Urinary bladder (tissue), 4 donors: Measurements from ENCODE around the gene NAA30. TPM values are rescaled to one million over a fixed set of nuclear protein-coding genes. Genes with fewer than 3 reads are reported as not detected.
A peak's percentile ranks its signal among the peaks of the same experiment; 100 is the strongest.
"Not testable (repeated sequence)": the region's sequence is repeated elsewhere in the genome, so short reads cannot be mapped to it uniquely, and the experiment has no call there.

Experiments
- DNase-seq: peaks from one replicate; pipeline ENCODE4 v3.0.0-alpha.2; 2015; ENCODE audit errors: extremely low spot score
- H3K27ac ChIP-seq: one replicate; pipeline ENCODE4 v1.5.1; 2013; ENCODE audit warnings: low read depth, mild to moderate bottlenecking, moderate library complexity
- H3K36me3 ChIP-seq: one replicate; pipeline ENCODE4 v1.6.1; 2013; ENCODE audit warnings: mild to moderate bottlenecking, moderate library complexity; ENCODE audit not compliant: insufficient read depth
- H3K4me1 ChIP-seq: one replicate; pipeline ENCODE4 v1.6.1; 2013; ENCODE audit warnings: mild to moderate bottlenecking, moderate library complexity; ENCODE audit not compliant: insufficient read depth
- H3K4me3 ChIP-seq: one replicate; pipeline ENCODE4 v1.5.1; 2013; ENCODE audit warnings: low read depth, low read length
- WGBS: extraction: QIAGEN DNeasy Blood & Tissue Kit; methylation state at CpG from one replicate; pipeline ENCODE4 v1.1.7; 2013; 5-methylcytosine and 5-hydroxymethylcytosine counted together
- polyA plus RNA-seq: library from polyadenylated mRNA; stranded (reverse); fragments of 200-250 nt; gene quantifications from one replicate; pipeline ENCODE4 v1.2.3, GENCODE V29; 2013
- total RNA-seq: library from RNA; depleted of rRNA; stranded (reverse); fragments of >200 nt; gene quantifications from one replicate; pipeline ENCODE4 v1.2.3, GENCODE V29; 2014
- donor health status: healthy with polysubstance abuse.
- donor health status: healthy.

The NAA30 gene
- 40.9 TPM for total RNA-seq
- 10.3 TPM for polyA plus RNA-seq

DNA sequence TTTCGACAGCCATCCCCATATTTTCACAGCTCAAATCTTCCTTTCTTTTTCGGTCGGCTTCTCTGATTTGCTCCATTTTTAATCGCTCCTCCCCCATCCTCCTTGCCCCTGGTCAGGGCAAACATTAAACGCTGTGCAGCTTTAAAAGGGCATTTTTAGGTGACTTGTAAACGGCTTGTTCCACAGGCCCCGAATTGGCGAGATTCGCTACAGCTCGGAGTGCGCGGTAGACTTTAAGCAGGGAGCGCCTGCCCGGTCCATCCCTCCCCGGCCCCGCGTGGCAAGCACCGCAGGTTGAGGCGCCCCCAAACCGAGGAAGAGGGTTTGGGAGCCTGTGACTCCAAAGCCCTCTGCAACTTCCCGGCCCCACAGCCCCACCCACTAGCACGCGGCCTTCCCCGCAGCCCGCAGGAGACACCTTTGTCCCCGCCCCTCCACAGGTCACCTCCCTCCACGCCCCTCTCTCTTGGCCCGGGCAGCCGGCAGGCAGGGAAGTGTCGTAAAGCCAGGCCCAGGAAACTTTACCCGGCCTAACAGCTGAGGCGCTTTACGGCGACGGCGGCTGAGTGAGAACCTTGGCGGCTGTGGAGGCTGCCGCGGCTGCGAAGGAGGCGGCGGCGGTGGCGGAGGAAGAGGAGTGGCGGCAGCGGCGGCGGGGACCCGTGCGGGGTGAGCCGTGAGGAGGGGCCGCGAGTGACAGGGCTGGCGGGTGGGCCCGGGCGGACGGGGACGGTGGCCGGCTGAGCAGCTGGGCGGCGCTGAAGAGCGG, at the start of gene NAA30:
Gene NAA30 (plus strand): TSS at position 550 of the 769 bp plus-strand sequence. CDS start 372 bp downstream, outside the sequence.
- under 1% methylated on average over 62 of the region's 62 CpGs for WGBS
- H3K36me3 ChIP-seq = no peaks in the 10 kb centered on the region
- DNase-seq = peak; percentile 86
- peak within 1 kb of the TSS; percentile 70 for H3K27ac ChIP-seq
- peak within 1 kb of the TSS; percentile 96 for H3K4me3 ChIP-seq
- H3K4me1 ChIP-seq = no peaks in the 10 kb centered on the region

DNA sequence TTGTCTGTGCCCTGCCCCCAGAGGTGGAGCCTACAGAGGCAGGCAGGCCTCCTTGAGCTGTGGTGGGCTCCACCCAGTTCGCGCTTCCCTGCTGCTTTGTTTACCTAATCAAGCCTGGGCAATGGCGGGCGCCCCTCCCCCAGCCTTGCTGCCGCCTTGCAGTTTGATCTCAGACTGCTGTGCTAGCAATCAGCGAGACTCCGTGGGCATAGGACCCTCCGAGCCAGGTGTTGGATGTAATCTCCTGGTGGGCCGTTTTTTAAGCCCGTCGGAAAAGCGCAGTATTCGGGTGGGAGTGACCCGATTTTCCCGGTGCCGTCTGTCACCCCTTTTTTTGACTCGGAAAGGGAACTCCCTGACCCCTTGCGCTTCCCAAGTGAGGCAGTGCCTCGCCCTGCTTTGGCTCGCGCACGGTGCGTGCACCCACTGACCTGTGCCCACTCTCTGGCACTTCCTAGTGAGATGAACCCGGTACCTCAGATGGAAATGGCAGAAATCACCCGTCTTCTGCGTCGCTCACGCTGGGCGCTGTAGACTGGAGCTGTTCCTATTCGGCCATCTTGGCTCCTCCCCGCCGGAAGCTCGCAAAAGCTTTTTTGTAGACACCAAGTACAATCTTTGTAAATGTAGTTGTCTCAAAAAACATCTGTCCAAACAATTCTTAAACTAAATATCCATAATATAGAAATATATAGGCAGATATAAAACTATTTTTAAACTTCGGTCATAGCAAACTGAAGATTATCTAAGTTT, 46.7 kb upstream of the NAA30 start:
- H3K27ac ChIP-seq, DNase-seq, H3K36me3 ChIP-seq, H3K4me1 ChIP-seq, H3K4me3 ChIP-seq: not testable (repeated sequence)
- 72% methylated on average over 33 of the region's 34 CpGs for WGBS

DNA sequence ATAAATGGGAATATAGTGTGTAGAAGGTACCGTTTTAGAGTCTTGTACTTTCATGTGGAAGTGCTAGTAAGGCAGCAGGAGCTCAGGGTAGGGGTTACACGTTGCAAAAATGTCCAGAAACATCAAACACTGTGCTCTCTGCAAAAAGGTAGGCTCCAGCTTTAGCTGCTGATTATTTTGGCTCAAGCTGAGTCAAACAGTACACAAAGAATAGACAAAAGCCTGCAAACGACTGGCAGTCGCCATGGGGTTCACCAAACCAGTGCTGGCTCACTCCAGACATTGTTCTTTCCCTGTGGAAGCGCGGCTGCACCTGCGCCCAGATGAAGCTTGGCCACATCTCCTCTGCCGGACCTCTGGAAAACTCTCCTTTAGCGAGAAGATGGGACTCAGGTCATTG, 45.3 kb upstream of the NAA30 start:
- DNase-seq = no peak
- Histone ChIP-seq H3K4me1 (no peaks in the 10 kb centered on the region), H3K4me3 (no peak overlapping the region), H3K36me3 (no peaks in the 10 kb centered on the region), H3K27ac (no peak overlapping the region)
- 80% methylated on average over 9 of the region's 9 CpGs for WGBS

DNA sequence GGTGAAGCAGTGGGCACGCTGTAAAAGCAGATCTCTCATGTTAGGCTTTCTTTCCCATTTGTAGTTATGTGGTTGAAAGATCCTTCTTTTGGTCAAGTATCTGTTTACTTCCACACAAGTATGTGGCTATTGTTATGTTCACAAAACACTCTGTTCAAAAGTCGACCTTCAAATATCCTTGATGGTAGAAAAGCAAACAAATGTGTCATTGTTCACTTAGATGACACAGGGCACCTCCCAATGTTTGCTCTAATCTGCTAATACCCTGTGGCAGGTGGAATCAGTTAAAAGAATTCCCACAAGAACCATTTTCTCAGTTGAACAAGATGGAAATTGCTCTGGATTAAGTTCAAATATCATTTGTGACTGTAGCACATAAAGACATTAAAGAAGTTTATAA, 43.6 kb upstream of the NAA30 start:
- 55% methylated on average over 2 of the region's 2 CpGs for WGBS
- no peaks in the 10 kb centered on the region for H3K36me3 ChIP-seq
- DNase-seq = no peak
- H3K4me1 ChIP-seq = no peaks in the 10 kb centered on the region
- H3K4me3 ChIP-seq = no peak overlapping the region
- no peak overlapping the region for H3K27ac ChIP-seq

DNA sequence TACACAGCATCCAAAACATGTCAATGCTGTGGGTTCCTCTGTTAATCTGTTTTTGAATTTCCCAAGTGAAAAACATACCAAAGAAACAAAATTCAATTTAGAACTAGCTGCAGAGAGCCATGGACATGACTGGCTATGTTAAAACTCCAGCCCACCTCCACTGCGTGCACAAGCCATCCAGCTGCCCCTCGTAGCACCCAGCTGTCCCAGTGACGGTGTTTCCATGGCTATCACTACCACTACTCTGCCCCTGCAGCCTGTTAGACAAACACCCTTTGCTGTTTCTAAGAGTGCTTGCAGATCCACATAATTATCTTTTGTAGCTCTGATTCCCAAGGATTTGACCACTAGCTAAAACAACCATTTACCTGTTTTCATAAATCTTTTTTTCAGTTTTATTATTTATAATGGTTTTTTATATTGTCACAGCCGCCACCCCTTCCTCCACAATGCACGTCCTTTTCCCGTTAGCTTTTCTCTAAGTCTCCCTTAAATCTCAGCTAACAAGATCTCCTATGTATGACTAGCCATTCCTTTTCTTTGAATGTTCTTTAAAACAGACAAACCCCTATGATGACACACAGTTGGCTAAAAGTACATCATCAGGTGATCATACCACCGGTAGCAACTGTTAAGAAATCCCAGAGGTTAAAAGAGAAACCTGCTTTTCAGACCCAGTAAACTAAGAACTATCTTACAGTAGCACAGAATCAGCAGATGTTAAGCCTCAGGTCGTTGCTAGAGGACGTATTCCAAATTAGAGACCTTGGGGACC, 37.8 kb upstream of the NAA30 start:
- no peak for DNase-seq
- Histone ChIP-seq H3K27ac (no peak overlapping the region), H3K4me3 (no peak overlapping the region), H3K36me3 (no peaks in the 10 kb centered on the region), H3K4me1 (no peaks in the 10 kb centered on the region)
- 49% methylated on average over 9 of the region's 9 CpGs for whole genome bisulfite sequencing

DNA sequence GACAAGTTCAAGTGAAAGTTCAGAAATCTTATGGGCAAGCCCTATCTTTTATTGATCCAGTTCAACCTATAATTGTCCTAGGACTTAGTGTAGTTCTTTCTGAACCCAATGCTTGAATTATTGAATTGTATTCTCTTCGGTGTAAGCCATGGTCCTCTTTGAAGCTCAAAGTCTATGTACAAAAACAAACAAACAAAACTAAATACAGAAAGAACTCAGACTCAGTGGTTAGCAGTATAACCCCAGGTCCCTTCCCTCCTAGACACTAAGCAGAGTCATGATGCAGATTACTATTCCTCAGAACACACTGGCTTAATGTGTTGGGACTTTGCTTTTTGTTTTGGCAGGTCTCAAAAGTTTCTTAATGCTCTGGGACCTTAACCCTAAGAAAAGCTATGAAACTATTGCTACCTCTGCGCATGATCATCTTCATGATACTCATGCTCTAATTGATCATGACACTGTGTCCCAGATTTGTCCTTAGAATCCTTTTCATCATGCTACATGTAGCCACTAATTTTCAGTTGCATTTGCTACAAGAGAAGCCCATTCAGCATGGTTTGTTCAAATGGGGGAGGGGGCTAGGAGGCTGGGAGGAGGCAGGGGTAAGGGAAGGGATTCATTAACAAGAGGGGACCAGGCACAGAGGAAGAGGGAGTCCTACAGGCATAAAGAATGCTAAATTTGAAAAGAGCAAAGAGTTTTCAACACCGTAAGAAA, 35.1 kb upstream of the NAA30 start:
- Histone ChIP-seq H3K4me1 (no peaks in the 10 kb centered on the region), H3K4me3 (no peak overlapping the region), H3K36me3 (no peaks in the 10 kb centered on the region), H3K27ac (no peak overlapping the region)
- no peak for DNase-seq
- WGBS = 64% methylated on average over 3 of the region's 3 CpGs

DNA sequence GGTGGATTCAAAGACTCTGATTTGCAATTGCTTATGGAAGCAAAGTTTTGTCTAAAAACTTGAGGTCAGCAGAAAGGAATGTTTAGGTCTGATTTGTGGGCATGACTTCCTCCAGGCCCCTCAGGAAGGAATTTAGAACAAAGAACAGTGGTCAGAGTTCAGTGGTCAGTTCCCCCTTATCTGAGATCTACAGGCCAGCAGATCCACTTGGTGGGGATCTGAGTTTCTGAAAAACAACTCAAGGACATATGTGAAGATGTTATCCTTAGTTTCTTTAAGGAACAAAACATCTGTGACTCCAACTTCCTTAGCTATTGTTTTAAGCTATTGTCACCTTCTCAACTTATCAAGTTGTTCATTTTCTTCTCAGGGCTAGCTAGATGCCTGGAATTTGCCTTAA, 28.0 kb upstream of the NAA30 start:
- Histone ChIP-seq H3K4me3 (no peak overlapping the region), H3K4me1 (no peaks in the 10 kb centered on the region), H3K27ac (no peak overlapping the region)

DNA sequence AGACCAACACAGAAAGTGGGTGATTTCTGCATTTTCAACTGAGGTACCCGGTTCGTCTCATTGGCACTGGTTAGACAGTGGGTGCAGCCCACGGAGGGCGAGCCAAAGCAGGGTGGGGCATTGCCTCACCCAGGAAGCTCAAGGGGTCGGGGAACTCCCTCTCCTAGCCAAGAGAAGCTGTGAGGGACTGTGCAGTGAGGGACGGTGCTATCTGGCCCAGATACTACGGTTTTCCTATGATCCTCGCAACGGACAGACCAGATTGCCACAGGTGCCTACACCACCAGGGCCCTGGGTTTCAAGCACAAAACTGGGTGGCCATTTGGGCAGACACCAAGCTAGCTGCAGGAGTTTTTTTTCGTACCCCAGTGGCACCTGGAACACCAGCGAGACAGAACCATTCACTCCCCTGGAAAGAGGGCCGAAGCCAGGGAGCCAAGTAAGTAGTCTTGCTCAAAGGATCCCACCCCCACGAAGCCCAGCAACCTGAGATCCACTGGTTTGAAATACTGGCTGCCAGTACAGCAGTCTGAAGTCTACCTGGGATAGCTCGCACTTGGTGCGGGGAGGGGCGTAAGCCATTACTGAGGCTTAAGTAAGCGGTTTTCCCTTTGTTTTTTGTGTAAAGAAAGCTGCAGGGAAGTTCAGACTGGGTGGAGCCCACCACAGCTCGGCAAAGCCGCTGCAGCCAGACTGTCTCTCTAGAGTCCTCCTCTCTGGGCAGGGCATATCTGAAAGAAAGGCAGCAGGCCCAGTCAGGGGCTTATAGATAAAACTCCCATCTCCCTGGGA, 25.5 kb upstream of the NAA30 start:
- 76% methylated on average over 19 of the region's 19 CpGs for WGBS
- Histone ChIP-seq H3K4me1 (no peaks in the 10 kb centered on the region), H3K27ac (no peak overlapping the region), H3K4me3 (no peak overlapping the region), H3K36me3 (no peaks in the 10 kb centered on the region)
- no peak for DNase-seq

More for the DNA sequence above, 28.0 kb upstream of the NAA30 start:
- DNase-seq = no peak
- no peaks in the 10 kb centered on the region for H3K36me3 ChIP-seq

DNA sequence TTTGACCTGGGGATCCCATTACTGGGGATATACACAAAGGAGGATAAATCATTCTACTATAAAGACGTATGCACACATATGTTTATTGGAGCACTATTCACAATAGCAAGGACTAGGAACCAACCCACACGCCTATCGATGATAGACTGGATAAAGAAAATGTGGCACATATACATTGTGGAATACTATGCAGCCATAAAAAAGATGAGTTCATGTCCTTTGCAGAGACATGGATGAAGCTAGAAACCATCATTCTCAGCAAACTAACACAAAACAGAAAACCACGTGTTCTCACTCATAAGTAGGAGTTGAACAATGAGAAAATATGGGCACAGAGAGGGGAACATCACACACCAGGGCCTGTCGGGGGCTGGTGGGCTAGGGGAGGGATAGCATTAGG, 20.2 kb upstream of the NAA30 start:
- 97% methylated on average over 5 of the region's 5 CpGs for WGBS
- H3K27ac ChIP-seq, H3K36me3 ChIP-seq, DNase-seq, H3K4me3 ChIP-seq, H3K4me1 ChIP-seq: not testable (repeated sequence)

DNA sequence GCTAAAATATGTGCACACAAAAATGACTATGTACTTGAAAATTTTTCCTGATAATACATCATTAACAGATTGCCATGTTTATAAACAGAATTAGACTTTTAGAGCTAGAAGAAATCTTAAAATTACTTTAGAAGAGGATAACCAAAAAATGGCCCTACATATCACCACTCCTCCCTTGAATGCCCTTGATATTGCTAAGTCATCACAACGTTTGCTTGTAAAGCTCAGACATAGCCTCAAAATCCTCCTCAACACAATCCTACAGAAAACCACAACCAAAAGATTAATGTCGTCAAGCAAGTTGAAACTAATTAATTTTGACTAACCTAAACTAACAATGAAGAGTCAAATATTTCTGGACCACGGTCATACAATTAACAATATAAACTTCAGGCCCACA, 19.4 kb upstream of the NAA30 start:
- H3K4me3 ChIP-seq = no peak overlapping the region
- no peak overlapping the region for H3K27ac ChIP-seq
- DNase-seq = no peak
- WGBS = 49% methylated on average over 3 of the region's 3 CpGs
- H3K36me3 ChIP-seq = no peaks in the 10 kb centered on the region
- H3K4me1 ChIP-seq = no peaks in the 10 kb centered on the region

DNA sequence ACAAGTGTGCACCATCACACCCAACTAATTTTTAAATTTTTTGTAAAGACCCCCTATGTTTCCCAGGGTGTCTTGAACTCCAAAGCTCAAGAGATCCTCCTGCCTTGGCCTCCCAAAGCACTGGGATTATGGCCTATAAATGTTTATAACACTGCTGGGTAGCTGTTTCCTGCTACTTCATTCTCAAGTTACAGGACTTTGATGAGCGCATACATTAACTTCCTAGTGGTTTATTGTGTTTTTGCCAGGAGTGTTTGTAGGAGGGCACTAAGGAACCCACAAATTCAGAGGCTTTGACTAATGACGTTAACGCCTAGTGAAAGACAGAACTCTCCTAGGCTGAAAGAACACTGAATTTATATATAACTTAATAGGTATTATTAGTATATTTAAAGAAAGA, 15.2 kb upstream of the NAA30 start:
- no peak overlapping the region for H3K4me3 ChIP-seq
- no peaks in the 10 kb centered on the region for H3K4me1 ChIP-seq
- no peak for DNase-seq
- no peaks in the 10 kb centered on the region for H3K36me3 ChIP-seq
- H3K27ac ChIP-seq = no peak overlapping the region
- WGBS = 53% methylated on average over 3 of the region's 3 CpGs

DNA sequence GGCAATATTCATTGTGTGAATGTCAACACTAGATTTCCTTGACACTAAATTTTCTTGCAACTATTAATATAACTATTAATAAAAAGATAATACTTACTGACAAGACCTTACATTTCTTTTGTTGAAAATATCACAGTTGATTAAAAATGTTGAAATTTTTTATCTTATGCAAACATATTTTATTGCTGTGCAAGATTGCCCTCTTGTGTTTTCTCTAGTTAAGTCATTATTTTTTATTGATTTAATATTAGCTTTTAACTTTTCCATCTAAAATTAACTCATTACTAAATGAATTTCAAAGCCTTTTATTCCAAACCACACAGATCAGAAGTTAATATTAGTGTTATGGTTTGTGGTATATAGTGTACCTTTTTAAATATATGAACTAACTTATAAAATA, 11.7 kb upstream of the NAA30 start:
- DNase-seq = no peak
- Histone ChIP-seq H3K36me3 (no peaks in the 10 kb centered on the region), H3K27ac (no peak overlapping the region), H3K4me3 (no peak overlapping the region), H3K4me1 (no peaks in the 10 kb centered on the region)

DNA sequence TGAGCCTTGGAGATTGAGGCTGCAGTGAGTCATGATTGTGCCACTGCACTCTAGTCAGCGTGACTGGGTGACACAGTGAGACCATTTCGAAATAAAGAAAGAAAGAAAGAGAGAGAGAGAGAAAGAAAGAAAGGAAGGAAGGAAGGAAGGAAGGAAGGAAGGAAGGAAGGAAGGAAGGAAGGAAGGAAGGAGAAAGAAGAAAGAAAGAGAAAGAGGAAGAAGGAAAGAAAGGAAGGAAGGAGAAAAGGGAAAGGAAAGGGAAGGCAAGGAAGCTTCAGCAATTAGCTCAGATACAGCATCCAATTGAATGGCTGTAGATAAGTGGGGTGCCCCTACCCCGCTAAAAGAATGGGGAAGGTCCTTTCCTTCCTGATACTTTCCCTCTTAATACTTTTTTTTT, 9.5 kb upstream of the NAA30 start:
- no peaks in the 10 kb centered on the region for H3K36me3 ChIP-seq
- 92% methylated on average over 3 of the region's 3 CpGs for WGBS
- no peaks in the 10 kb centered on the region for H3K4me1 ChIP-seq
- DNase-seq = no peak
- H3K27ac ChIP-seq = no peak overlapping the region
- no peak overlapping the region for H3K4me3 ChIP-seq
